Mesothelial cell of epicardium (in vitro differentiated cells): Measurements from ENCODE around the gene DIPK1C. TPM values are rescaled to one million over a fixed set of nuclear protein-coding genes. Genes with fewer than 3 reads are reported as not detected.

ENCODE experiments used
- DNase-seq, 2 experiments: peaks; one replicate each; pipeline ENCODE4 v3.0.0; 2021; ENCODE audit warnings: low spot score in 2 of 2; ENCODE audit not compliant: unreplicated experiment in 2 of 2
- H3K27ac Mint-ChIP-seq: 2 replicates; pipeline ENCODE4 v1.8.0; 2021; ENCODE audit warnings: mixed read lengths
- H3K27me3 Mint-ChIP-seq: 2 replicates; pipeline ENCODE4 v1.8.0; 2021; ENCODE audit warnings: low read depth, mixed read lengths
- H3K36me3 Mint-ChIP-seq: 2 replicates; pipeline ENCODE4 v1.8.0; 2021; ENCODE audit warnings: mixed read lengths
- H3K4me1 Mint-ChIP-seq: 2 replicates; pipeline ENCODE4 v1.8.0; 2021; ENCODE audit warnings: mixed read lengths
- H3K4me3 Mint-ChIP-seq: 2 replicates; pipeline ENCODE4 v1.8.0; 2021; ENCODE audit warnings: mild to moderate bottlenecking, moderate library complexity, mixed read lengths
- H3K9me3 Mint-ChIP-seq: 2 replicates; pipeline ENCODE4 v1.8.0; 2021; ENCODE audit warnings: mixed read lengths
- CTCF ChIP-seq: fragments of 200-600 bp; sonication (generic); IDR thresholded peaks from one replicate; pipeline ENCODE4 v1.5.0; 2021; ENCODE audit warnings: antibody characterized with exemption; ENCODE audit not compliant: unreplicated experiment
- total RNA-seq: library from RNA; stranded (reverse); gene quantifications from 3 replicates; pipeline ENCODE4 v1.2.1, GENCODE V29; 2021

Gene DIPK1C
- total RNA-seq, 1 donor from 2014 or later: not detected

- Mint-ChIP-seq H3K9me3 (no peaks in the 10 kb centered on the region), H3K4me3 (peak overlapping the region; percentile 51), H3K4me1 (peaks cover 4% of the 10 kb centered on the region), H3K36me3 (no peaks in the 10 kb centered on the region), H3K27ac (no peak overlapping the region), H3K27me3 (peaks cover 89% of the 10 kb centered on the region)
- TF ChIP-seq CTCF: no peak
- peak in 1 of 2 experiments; percentile 14 for DNase-seq
Measured at GRCh38 chr18:74456017-74456348, 1.1 kb downstream of the DIPK1C start.

- H3K36me3 Mint-ChIP-seq: no peaks in the 10 kb centered on the region
- no peaks in the 10 kb centered on the region for H3K9me3 Mint-ChIP-seq
- H3K4me1 Mint-ChIP-seq: peaks cover 4% of the 10 kb centered on the region
- DNase-seq: peak in 1 of 2 experiments; percentile 22
- peaks cover 88% of the 10 kb centered on the region for H3K27me3 Mint-ChIP-seq
- H3K4me3 Mint-ChIP-seq: no peak overlapping the region
- no peak for TF ChIP-seq CTCF
- H3K27ac Mint-ChIP-seq: no peak overlapping the region
Measured at GRCh38 chr18:74455386-74455785, 1.7 kb downstream of the DIPK1C start.

GRCh38 chr18:74454279-74454751 is 2.8 kb downstream of the DIPK1C start:
- peak in 1 of 2 experiments; percentile 10 for DNase-seq
- no peak for TF ChIP-seq CTCF
- Mint-ChIP-seq H3K4me1 (peaks cover 4% of the 10 kb centered on the region), H3K27ac (no peak overlapping the region), H3K4me3 (no peak overlapping the region), H3K27me3 (peaks cover 80% of the 10 kb centered on the region), H3K36me3 (no peaks in the 10 kb centered on the region), H3K9me3 (no peaks in the 10 kb centered on the region)

GRCh38 chr18:74453642-74454198 is 3.4 kb downstream of the DIPK1C start:
- Mint-ChIP-seq H3K4me1 (peaks cover 4% of the 10 kb centered on the region), H3K27ac (no peak overlapping the region), H3K36me3 (no peaks in the 10 kb centered on the region), H3K9me3 (no peaks in the 10 kb centered on the region), H3K4me3 (no peak overlapping the region), H3K27me3 (peaks cover 74% of the 10 kb centered on the region)
- no peak for TF ChIP-seq CTCF
- DNase-seq: peak in 1 of 2 experiments; percentile 24

- TF ChIP-seq CTCF: no peak
- no peaks in the 10 kb centered on the region for H3K9me3 Mint-ChIP-seq
- DNase-seq: peak in 1 of 2 experiments; percentile 29
- peaks cover 4% of the 10 kb centered on the region for H3K4me1 Mint-ChIP-seq
- peaks cover 68% of the 10 kb centered on the region for H3K27me3 Mint-ChIP-seq
- no peaks in the 10 kb centered on the region for H3K36me3 Mint-ChIP-seq
- no peak overlapping the region for H3K4me3 Mint-ChIP-seq
- no peak overlapping the region for H3K27ac Mint-ChIP-seq
Measured at GRCh38 chr18:74453016-74453566, 4.0 kb downstream of the DIPK1C start.
